ENCODE results near the gene NSMF. TPM values are rescaled to one million over a fixed set of nuclear protein-coding genes. Genes with fewer than 3 reads are reported as not detected.

The NSMF gene
- total RNA-seq, 1 experiment from 2014 or later: 36.4 TPM

- H4K20me1 ChIP-seq (ENCODE audit: insufficient read depth, low read depth, low read length): peaks cover 20% of the 10 kb centered on the region
- H3K4me3 ChIP-seq (ENCODE audit: low read length): no peak overlapping the region
- no peak overlapping the region for H2AFZ ChIP-seq (ENCODE audit: low read length)
- no peaks in the 10 kb centered on the region for H3K9me3 ChIP-seq (ENCODE audit: low read length)
- no peak for DNase-seq
- no peaks in the 10 kb centered on the region for H3K27me3 ChIP-seq (ENCODE audit: low read length)
- peaks cover 6% of the 10 kb centered on the region for H3K4me1 ChIP-seq (ENCODE audit: low read length)
- H3K36me3 ChIP-seq (ENCODE audit: insufficient read depth, low read length): peaks cover 12% of the 10 kb centered on the region
- no peak overlapping the region for H3K27ac ChIP-seq (ENCODE audit: low read length)
- H3K9ac ChIP-seq (ENCODE audit: low read length): no peak overlapping the region
- H3K79me2 ChIP-seq (ENCODE audit: low read length): no peaks in the 10 kb centered on the region
- H3K9me2 ChIP-seq (replicated peaks; ENCODE audit: insufficient read depth, low read length): no peaks in the 10 kb centered on the region
- no peak overlapping the region for H3K4me2 ChIP-seq (ENCODE audit: low read depth, low read length, poor library complexity, severe bottlenecking)
Measured at GRCh38 chr9:137449081-137449844, 9.9 kb downstream of the NSMF start.

- Histone ChIP-seq H4K20me1 (ENCODE audit: insufficient read depth, low read depth, low read length) (peaks cover 19% of the 10 kb centered on the region), H3K4me3 (ENCODE audit: low read length) (no peak overlapping the region), H2AFZ (ENCODE audit: low read length) (no peak overlapping the region), H3K4me1 (ENCODE audit: low read length) (peaks cover 4% of the 10 kb centered on the region; the same call in 1 of the 2 replicates), H3K9me3 (ENCODE audit: low read length) (no peaks in the 10 kb centered on the region), H3K36me3 (ENCODE audit: insufficient read depth, low read length) (peaks cover 12% of the 10 kb centered on the region), H3K79me2 (ENCODE audit: low read length) (no peaks in the 10 kb centered on the region), H3K4me2 (ENCODE audit: low read depth, low read length, poor library complexity, severe bottlenecking) (no peak overlapping the region), H3K9me2 (replicated peaks; ENCODE audit: insufficient read depth, low read length) (no peaks in the 10 kb centered on the region), H3K27ac (ENCODE audit: low read length) (no peak overlapping the region), H3K27me3 (ENCODE audit: low read length) (no peaks in the 10 kb centered on the region), H3K9ac (ENCODE audit: low read length) (no peak overlapping the region)
- DNase-seq: no peak
Measured at GRCh38 chr9:137448602-137448962, 10.6 kb downstream of the NSMF start.

DNA sequence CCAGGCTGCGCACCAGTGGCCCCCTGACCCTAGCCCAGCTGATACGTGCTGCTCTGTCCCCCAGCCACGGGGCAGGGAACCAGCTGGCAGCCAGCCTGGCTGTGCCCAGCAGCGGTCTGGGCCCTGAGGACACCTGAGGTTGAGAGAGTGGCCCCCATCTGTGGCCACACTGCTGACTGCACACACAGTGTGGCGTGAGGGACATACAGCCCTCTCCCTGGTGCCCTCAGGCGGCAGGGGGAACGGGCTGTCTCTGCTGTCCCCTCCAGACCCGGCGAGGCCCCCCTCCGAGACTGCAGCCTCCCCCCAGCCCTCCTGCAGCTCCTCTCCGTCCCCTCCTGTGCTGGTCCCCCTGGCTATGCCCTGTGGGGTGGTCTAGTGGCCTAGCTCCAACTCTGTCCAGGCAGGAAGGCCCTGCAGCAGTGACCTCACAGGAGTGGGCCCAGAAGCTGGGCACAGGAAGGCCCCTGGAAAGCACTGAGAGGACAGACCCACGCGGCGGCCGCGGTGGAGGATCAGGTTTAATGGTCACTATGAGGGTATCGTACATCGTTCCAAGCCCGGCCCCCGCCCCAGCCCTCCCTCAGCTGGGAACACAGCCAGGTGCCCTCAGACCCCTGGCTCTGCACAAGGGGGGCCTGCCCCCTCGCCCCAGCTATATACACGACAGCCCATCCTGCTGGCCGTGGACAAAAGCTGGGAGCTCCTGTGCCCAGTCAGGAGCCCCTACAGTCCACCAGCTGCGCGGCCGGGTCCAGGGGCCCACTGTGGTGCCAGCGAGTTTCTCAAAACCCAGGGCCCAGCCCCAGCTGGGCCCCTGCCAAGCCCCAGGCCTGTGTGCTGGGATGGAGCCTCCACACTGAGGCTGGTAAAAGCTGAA lies 11.2 kb downstream of the NSMF start:
- Histone ChIP-seq H3K79me2 (ENCODE audit: low read length) (no peaks in the 10 kb centered on the region), H3K4me1 (ENCODE audit: low read length) (peaks cover 4% of the 10 kb centered on the region; the same call in 1 of the 2 replicates), H2AFZ (ENCODE audit: low read length) (no peak overlapping the region)

GRCh38 chr9:137446851-137447471 lies 12.2 kb downstream of the NSMF start:
- Histone ChIP-seq H3K9me2 (replicated peaks; ENCODE audit: insufficient read depth, low read length) (no peaks in the 10 kb centered on the region), H3K27me3 (ENCODE audit: low read length) (no peaks in the 10 kb centered on the region), H3K9ac (ENCODE audit: low read length) (no peak overlapping the region), H3K9me3 (ENCODE audit: low read length) (no peaks in the 10 kb centered on the region), H4K20me1 (ENCODE audit: insufficient read depth, low read depth, low read length) (peaks cover 6% of the 10 kb centered on the region; the same call in 1 of the 2 replicates), H3K4me3 (ENCODE audit: low read length) (no peak overlapping the region), H3K79me2 (ENCODE audit: low read length) (no peaks in the 10 kb centered on the region), H3K4me1 (ENCODE audit: low read length) (peaks cover 7% of the 10 kb centered on the region; the same call in 1 of the 2 replicates), H3K27ac (ENCODE audit: low read length) (no peak overlapping the region), H2AFZ (ENCODE audit: low read length) (no peak overlapping the region), H3K4me2 (ENCODE audit: low read depth, low read length, poor library complexity, severe bottlenecking) (no peak overlapping the region), H3K36me3 (ENCODE audit: insufficient read depth, low read length) (no peaks in the 10 kb centered on the region)
- peak; percentile 52 for DNase-seq

More for the DNA sequence above, 11.2 kb downstream of the NSMF start:
- H3K27me3 ChIP-seq (ENCODE audit: low read length): no peaks in the 10 kb centered on the region
- peaks cover 6% of the 10 kb centered on the region for H3K36me3 ChIP-seq (ENCODE audit: insufficient read depth, low read length)
- DNase-seq: no peak
- peaks cover 14% of the 10 kb centered on the region; the same call in 1 of the 2 replicates for H4K20me1 ChIP-seq (ENCODE audit: insufficient read depth, low read depth, low read length)
- no peak overlapping the region for H3K9ac ChIP-seq (ENCODE audit: low read length)
- no peak overlapping the region for H3K4me3 ChIP-seq (ENCODE audit: low read length)
- H3K27ac ChIP-seq (ENCODE audit: low read length): no peak overlapping the region
- H3K9me3 ChIP-seq (ENCODE audit: low read length): no peaks in the 10 kb centered on the region
- no peak overlapping the region for H3K4me2 ChIP-seq (ENCODE audit: low read depth, low read length, poor library complexity, severe bottlenecking)
- no peaks in the 10 kb centered on the region for H3K9me2 ChIP-seq (replicated peaks; ENCODE audit: insufficient read depth, low read length)

GRCh38 chr9:137445930-137446431 lies 13.2 kb downstream of the NSMF start:
- Histone ChIP-seq H3K4me3 (ENCODE audit: low read length) (no peak overlapping the region), H3K36me3 (ENCODE audit: insufficient read depth, low read length) (no peaks in the 10 kb centered on the region), H4K20me1 (ENCODE audit: insufficient read depth, low read depth, low read length) (peaks cover 6% of the 10 kb centered on the region; the same call in 1 of the 2 replicates), H3K9me2 (replicated peaks; ENCODE audit: insufficient read depth, low read length) (no peaks in the 10 kb centered on the region), H3K9ac (ENCODE audit: low read length) (no peak overlapping the region), H2AFZ (ENCODE audit: low read length) (no peak overlapping the region), H3K9me3 (ENCODE audit: low read length) (no peaks in the 10 kb centered on the region), H3K4me1 (ENCODE audit: low read length) (peaks cover 11% of the 10 kb centered on the region), H3K79me2 (ENCODE audit: low read length) (no peaks in the 10 kb centered on the region), H3K4me2 (ENCODE audit: low read depth, low read length, poor library complexity, severe bottlenecking) (no peak overlapping the region), H3K27me3 (ENCODE audit: low read length) (no peaks in the 10 kb centered on the region), H3K27ac (ENCODE audit: low read length) (no peak overlapping the region)
- DNase-seq: no peak

- peaks cover 11% of the 10 kb centered on the region for H3K4me1 ChIP-seq (ENCODE audit: low read length)
- no peaks in the 10 kb centered on the region for H3K9me3 ChIP-seq (ENCODE audit: low read length)
- no peak overlapping the region for H3K27ac ChIP-seq (ENCODE audit: low read length)
- H3K4me2 ChIP-seq (ENCODE audit: low read depth, low read length, poor library complexity, severe bottlenecking): no peak overlapping the region
- no peak overlapping the region for H3K9ac ChIP-seq (ENCODE audit: low read length)
- no peak overlapping the region for H2AFZ ChIP-seq (ENCODE audit: low read length)
- no peaks in the 10 kb centered on the region for H3K9me2 ChIP-seq (replicated peaks; ENCODE audit: insufficient read depth, low read length)
- no peaks in the 10 kb centered on the region for H3K27me3 ChIP-seq (ENCODE audit: low read length)
- no peaks in the 10 kb centered on the region for H3K79me2 ChIP-seq (ENCODE audit: low read length)
- no peaks in the 10 kb centered on the region for H3K36me3 ChIP-seq (ENCODE audit: insufficient read depth, low read length)
- peak; percentile 94 for DNase-seq
- no peak overlapping the region for H3K4me3 ChIP-seq (ENCODE audit: low read length)
- peaks cover 6% of the 10 kb centered on the region; the same call in 1 of the 2 replicates for H4K20me1 ChIP-seq (ENCODE audit: insufficient read depth, low read depth, low read length)
Measured at GRCh38 chr9:137445275-137445807, 13.8 kb downstream of the NSMF start.

GRCh38 chr9:137444106-137444790 lies 14.9 kb downstream of the NSMF start:
- Histone ChIP-seq H3K4me3 (ENCODE audit: low read length) (no peak overlapping the region), H3K36me3 (ENCODE audit: insufficient read depth, low read length) (no peaks in the 10 kb centered on the region), H3K4me1 (ENCODE audit: low read length) (peaks cover 11% of the 10 kb centered on the region), H2AFZ (ENCODE audit: low read length) (no peak overlapping the region), H3K9me2 (replicated peaks; ENCODE audit: insufficient read depth, low read length) (no peaks in the 10 kb centered on the region), H3K79me2 (ENCODE audit: low read length) (no peaks in the 10 kb centered on the region), H3K27ac (ENCODE audit: low read length) (no peak overlapping the region), H3K9ac (ENCODE audit: low read length) (no peak overlapping the region), H3K4me2 (ENCODE audit: low read depth, low read length, poor library complexity, severe bottlenecking) (no peak overlapping the region), H3K27me3 (ENCODE audit: low read length) (no peaks in the 10 kb centered on the region), H4K20me1 (ENCODE audit: insufficient read depth, low read depth, low read length) (peaks cover 6% of the 10 kb centered on the region; the same call in 1 of the 2 replicates), H3K9me3 (ENCODE audit: low read length) (no peaks in the 10 kb centered on the region)
- DNase-seq: no peak

Measured in Karpas-422 (cell line).